Glutamatergic neuron (in vitro differentiated cells): ENCODE results near the gene ZNF367. TPM values are rescaled to one million over a fixed set of nuclear protein-coding genes. Genes with fewer than 3 reads are reported as not detected.
A peak's percentile ranks its signal among the peaks of the same experiment; 100 is the strongest.

Experiments
- DNase-seq: peaks from one replicate; pipeline ENCODE4 v3.0.0; 2022
- H3K27ac Mint-ChIP-seq: one replicate; pipeline ENCODE4 v1.8.0; 2020; ENCODE audit warnings: mild to moderate bottlenecking, mixed read lengths, inconsistent platforms; ENCODE audit not compliant: unreplicated experiment
- H3K27me3 Mint-ChIP-seq: one replicate; pipeline ENCODE4 v1.8.0; 2020; ENCODE audit warnings: mild to moderate bottlenecking, moderate library complexity, mixed read lengths, inconsistent platforms; ENCODE audit not compliant: unreplicated experiment
- H3K36me3 Mint-ChIP-seq: one replicate; pipeline ENCODE4 v1.8.0; 2020; ENCODE audit warnings: mild to moderate bottlenecking, mixed read lengths, inconsistent platforms; ENCODE audit not compliant: unreplicated experiment
- H3K4me1 Mint-ChIP-seq: one replicate; pipeline ENCODE4 v1.8.0; 2020; ENCODE audit warnings: mild to moderate bottlenecking, low read depth, mixed read lengths, inconsistent platforms; ENCODE audit not compliant: unreplicated experiment
- H3K4me3 Mint-ChIP-seq: one replicate; pipeline ENCODE4 v1.8.0; 2020; ENCODE audit warnings: mild to moderate bottlenecking, mixed read lengths, inconsistent platforms; ENCODE audit not compliant: unreplicated experiment
- H3K9me3 Mint-ChIP-seq: one replicate; pipeline ENCODE4 v1.8.0; 2020; ENCODE audit warnings: mild to moderate bottlenecking, moderate library complexity, mixed read lengths, inconsistent platforms; ENCODE audit not compliant: unreplicated experiment
- total RNA-seq: library from RNA; stranded (reverse); fragmentation: NEBNext Ultra II Directional; extraction: Animal tissue kit (Norgen Biotek cat#: 25700); gene quantifications from one replicate; pipeline ENCODE4 v1.2.1, GENCODE V29; 2021; ENCODE audit not compliant: unreplicated experiment
- TF ChIP-seq, protein P1 (sequence below): fragments of 200-600 bp; sonication (generic); IDR thresholded peaks from one replicate; pipeline ENCODE4 v1.5.0; 2021; ENCODE audit not compliant: partially characterized antibody, unreplicated experiment

The ZNF367 gene
- total RNA-seq, 1 donor from 2014 or later, result 39.5 TPM

DNA sequence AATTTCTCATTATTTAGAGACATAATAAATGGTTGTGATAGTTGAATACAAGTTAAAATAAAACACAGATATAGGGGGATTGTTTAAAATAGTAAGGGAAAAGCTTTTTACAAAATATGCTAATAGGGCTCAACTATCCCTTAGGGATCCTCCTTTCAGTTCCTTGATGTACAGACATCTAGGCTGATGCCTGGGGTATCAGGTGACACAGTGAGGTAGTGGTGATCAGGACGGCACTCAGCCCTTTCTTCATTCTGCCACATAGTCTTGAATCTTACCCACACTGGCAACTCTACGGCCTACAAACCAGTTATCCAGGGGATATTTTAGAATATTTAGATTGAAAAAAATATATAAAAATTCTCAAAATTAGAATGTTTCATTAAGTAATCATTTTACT is 22.2 kb downstream of the ZNF367 start:
- peaks cover 13% of the 10 kb centered on the region for H3K9me3 Mint-ChIP-seq
- peaks cover 11% of the 10 kb centered on the region for H3K27me3 Mint-ChIP-seq
- TF ChIP-seq, protein P1, sequence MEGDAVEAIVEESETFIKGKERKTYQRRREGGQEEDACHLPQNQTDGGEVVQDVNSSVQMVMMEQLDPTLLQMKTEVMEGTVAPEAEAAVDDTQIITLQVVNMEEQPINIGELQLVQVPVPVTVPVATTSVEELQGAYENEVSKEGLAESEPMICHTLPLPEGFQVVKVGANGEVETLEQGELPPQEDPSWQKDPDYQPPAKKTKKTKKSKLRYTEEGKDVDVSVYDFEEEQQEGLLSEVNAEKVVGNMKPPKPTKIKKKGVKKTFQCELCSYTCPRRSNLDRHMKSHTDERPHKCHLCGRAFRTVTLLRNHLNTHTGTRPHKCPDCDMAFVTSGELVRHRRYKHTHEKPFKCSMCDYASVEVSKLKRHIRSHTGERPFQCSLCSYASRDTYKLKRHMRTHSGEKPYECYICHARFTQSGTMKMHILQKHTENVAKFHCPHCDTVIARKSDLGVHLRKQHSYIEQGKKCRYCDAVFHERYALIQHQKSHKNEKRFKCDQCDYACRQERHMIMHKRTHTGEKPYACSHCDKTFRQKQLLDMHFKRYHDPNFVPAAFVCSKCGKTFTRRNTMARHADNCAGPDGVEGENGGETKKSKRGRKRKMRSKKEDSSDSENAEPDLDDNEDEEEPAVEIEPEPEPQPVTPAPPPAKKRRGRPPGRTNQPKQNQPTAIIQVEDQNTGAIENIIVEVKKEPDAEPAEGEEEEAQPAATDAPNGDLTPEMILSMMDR, result no peak
- peaks cover 5% of the 10 kb centered on the region for H3K36me3 Mint-ChIP-seq
- H3K4me1 Mint-ChIP-seq, result peaks cover 5% of the 10 kb centered on the region
- DNase-seq, result no peak
- peak overlapping the region; percentile 30 for H3K27ac Mint-ChIP-seq
- H3K4me3 Mint-ChIP-seq, result no peak overlapping the region

DNA sequence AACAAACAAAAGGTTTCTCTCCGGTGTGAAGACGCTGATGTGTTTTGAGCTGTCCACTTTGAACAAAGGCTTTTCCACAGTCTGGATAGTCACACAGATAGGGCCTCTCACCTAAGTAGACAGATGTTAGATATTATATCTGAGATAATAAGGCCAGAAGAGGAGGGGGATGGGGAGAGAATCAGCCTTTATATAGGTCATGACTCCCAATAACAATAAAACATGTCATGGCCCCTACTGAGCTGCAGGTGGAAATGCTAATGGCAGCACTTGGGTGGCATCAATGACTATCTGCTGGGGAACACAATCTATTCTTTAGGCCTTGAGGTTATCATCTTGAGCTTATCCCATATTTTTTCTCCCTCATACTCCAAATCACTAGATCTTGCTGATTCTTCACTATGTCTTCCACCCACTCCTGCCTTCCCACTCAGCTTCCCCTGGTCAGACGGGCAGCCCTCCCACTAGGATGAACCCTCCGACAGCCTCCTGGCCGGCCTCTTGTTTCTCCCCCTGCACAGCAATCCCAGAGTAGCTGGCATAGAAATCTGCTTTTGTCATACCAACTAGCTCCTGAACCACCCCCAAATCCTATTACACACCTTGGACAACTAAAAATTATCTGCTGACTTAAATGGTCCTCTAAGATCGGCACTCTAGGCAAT is 23.2 kb downstream of the ZNF367 start:
- Mint-ChIP-seq H3K36me3 (no peaks in the 10 kb centered on the region), H3K4me3 (peak overlapping the region; percentile 74), H3K27me3 (peaks cover 13% of the 10 kb centered on the region), H3K27ac (peak overlapping the region; percentile 88), H3K4me1 (peaks cover 5% of the 10 kb centered on the region), H3K9me3 (peaks cover 12% of the 10 kb centered on the region)
- TF ChIP-seq, protein P1, result no peak
- DNase-seq, result no peak

DNA sequence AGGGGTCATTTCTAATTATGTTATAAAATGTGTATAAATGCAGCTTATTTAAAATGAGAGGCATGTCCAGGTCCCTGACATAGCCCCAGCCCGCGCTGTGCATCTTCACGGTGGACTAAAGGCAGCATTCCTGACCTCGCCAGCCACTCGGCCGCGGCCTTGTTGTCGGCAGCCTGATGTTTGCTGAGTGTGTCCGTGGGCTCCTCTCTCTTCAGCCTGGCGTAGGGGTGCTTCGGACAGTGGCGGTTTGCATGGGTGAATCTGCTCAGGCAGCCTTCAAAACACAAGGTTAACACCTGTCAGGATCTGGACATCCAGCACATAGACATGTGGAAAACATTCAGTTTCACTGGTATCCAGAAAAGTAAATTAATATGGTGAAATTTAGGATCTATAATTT is 25.9 kb downstream of the ZNF367 start:
- DNase-seq, result no peak
- Mint-ChIP-seq H3K9me3 (peaks cover 12% of the 10 kb centered on the region), H3K4me3 (peak overlapping the region; percentile 56), H3K36me3 (no peaks in the 10 kb centered on the region), H3K27me3 (peaks cover 15% of the 10 kb centered on the region), H3K27ac (peak overlapping the region; percentile 26), H3K4me1 (peaks cover 5% of the 10 kb centered on the region)
- TF ChIP-seq, protein P1, result no peak

DNA sequence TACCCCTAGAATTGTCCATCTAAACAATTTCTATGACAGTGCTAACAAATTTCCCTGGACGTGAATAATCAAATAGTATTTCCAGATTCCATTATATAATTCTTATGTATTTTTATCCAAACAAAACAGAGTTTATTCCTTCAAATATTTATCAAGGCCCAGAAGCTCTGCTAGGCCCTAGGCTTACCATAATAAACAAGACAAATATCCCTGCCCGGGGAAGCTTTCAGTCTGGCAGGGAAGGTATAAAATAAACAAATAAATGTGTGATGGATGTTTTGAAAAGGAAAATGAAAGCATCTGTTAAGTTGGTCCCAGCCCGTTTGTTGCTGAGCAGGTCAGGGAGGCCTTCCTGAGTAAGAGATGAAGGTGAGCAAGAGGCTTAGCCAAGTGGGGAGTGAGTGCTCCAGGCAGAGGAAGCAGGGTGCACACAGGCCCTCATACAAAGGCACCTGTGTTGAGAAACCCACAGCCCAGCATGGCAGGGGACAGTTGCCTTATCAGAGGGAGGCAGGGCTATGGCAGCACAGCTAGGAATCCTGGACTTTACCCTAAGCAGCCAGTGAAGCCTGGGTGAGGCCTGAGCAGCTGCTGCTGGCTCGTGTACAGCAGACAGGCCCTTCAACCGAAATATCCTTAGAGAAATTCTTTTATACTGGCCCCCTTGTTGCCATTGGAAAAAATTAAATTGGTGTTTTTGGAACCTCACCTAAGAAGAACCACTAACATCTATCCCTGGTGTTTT is 27.0 kb downstream of the ZNF367 start:
- Mint-ChIP-seq H3K27ac (peak overlapping the region; percentile 28), H3K36me3 (no peaks in the 10 kb centered on the region), H3K9me3 (peaks cover 12% of the 10 kb centered on the region)

More for the DNA sequence above, 27.0 kb downstream of the ZNF367 start:
- peaks cover 15% of the 10 kb centered on the region for H3K27me3 Mint-ChIP-seq
- no peak for DNase-seq
- TF ChIP-seq, protein P1, result no peak
- H3K4me1 Mint-ChIP-seq, result peaks cover 4% of the 10 kb centered on the region
- H3K4me3 Mint-ChIP-seq, result peak overlapping the region; percentile 56
